PFSK-1 (cell line): ENCODE data around the gene THYN1.

ENCODE experiments used
- FOXP2 ChIP-seq: optimal IDR thresholded peaks from 2 replicates; pipeline ENCODE3; 2011; ENCODE audit warnings: borderline replicate concordance, control low read depth, inconsistent platforms; ENCODE audit not compliant: insufficient read depth; ENCODE audit errors: extremely low read length, extremely low read depth
- POLR2AphosphoS5 ChIP-seq: IDR thresholded peaks from 2 replicates; pipeline ENCODE4 v1.6.1; 2012; ENCODE audit warnings: low read depth, mild to moderate bottlenecking, control low read depth, low read length, moderate library complexity
- REST ChIP-seq, 2 experiments: IDR thresholded peaks; 2 replicates each; pipeline versions ENCODE4 v1.6.1 to v1.8.0; 2011 to 2012; ENCODE audit warnings: low read depth in 2 of 2, low read length in 2 of 2, control low read depth in 1 of 2, inconsistent platforms in 1 of 2, mild to moderate bottlenecking in 1 of 2, moderate library complexity in 1 of 2; ENCODE audit not compliant: insufficient read depth in 1 of 2
- SIN3A ChIP-seq: IDR thresholded peaks from 2 replicates; pipeline ENCODE4 v1.6.1; 2012; ENCODE audit warnings: mild to moderate bottlenecking, low read length, moderate library complexity, borderline replicate concordance; ENCODE audit not compliant: insufficient read depth
- TAF1 ChIP-seq: IDR thresholded peaks from 2 replicates; pipeline ENCODE4 v1.6.1; 2012; ENCODE audit warnings: low read length, control low read depth, borderline replicate concordance; ENCODE audit not compliant: insufficient read depth

The THYN1 gene

GRCh38 chr11:134261626-134262488, 8.7 kb upstream of the THYN1 start:
- TF ChIP-seq FOXP2, result no peak
- TF ChIP-seq REST (IDR thresholded peaks at IDR 0.05; ENCODE audit: insufficient read depth in 1 of 2, low read depth in 2 of 2, low read length in 2 of 2), result no peak
- no peak for TF ChIP-seq POLR2AphosphoS5
- TF ChIP-seq TAF1, result no peak
- no peak for TF ChIP-seq SIN3A

GRCh38 chr11:134260983-134261382, 7.8 kb upstream of the THYN1 start:
- no peak for TF ChIP-seq REST (IDR thresholded peaks at IDR 0.05; ENCODE audit: insufficient read depth in 1 of 2, low read depth in 2 of 2, low read length in 2 of 2)
- TF ChIP-seq POLR2AphosphoS5, result no peak
- TF ChIP-seq SIN3A, result no peak
- TF ChIP-seq FOXP2, result no peak
- no peak for TF ChIP-seq TAF1

GRCh38 chr11:134260503-134260902, 7.4 kb upstream of the THYN1 start:
- TF ChIP-seq POLR2AphosphoS5, result no peak
- TF ChIP-seq SIN3A, result no peak
- no peak for TF ChIP-seq FOXP2
- no peak for TF ChIP-seq TAF1
- TF ChIP-seq REST (IDR thresholded peaks at IDR 0.05; ENCODE audit: insufficient read depth in 1 of 2, low read depth in 2 of 2, low read length in 2 of 2), result no peak

- no peak for TF ChIP-seq POLR2AphosphoS5
- TF ChIP-seq FOXP2, result no peak
- no peak for TF ChIP-seq REST (IDR thresholded peaks at IDR 0.05; ENCODE audit: insufficient read depth in 1 of 2, low read depth in 2 of 2, low read length in 2 of 2)
- TF ChIP-seq TAF1, result no peak
Observed at GRCh38 chr11:134258577-134258976, 5.4 kb upstream of the THYN1 start.
